ENCODE results near the gene C1orf167. TPM values are rescaled to one million over a fixed set of nuclear protein-coding genes. Genes with fewer than 3 reads are reported as not detected.

C1orf167 gene
- total RNA-seq, 1 experiment from 2014 or later = not detected

DNA sequence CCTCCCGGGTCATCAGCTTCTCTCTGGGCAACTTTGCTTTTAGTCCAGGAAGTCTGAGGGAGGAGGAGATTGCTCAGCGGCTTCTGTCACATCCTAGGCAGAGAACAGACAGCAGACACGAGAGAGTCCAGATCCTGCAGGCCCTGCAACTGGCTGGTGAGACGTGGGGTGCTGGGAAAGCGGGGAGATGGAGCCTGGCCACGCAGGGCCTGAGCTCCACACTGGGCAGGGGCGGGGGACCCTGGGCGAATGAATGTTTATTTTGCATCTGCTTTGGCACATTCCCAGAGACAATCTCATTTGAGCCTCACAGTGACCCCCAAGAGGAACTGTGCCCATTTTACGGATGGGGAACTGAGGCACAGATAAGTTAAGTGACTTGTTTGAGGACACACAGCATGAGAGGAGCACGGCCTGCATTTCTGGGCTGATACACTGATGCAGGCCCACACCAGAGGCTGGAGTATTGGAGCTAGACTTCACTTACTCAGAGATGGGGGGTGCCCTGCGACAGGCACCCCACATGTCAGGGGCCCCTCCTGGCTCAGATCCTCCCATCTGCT lies 9.6 kb downstream of the C1orf167 start:
- intact Hi-C loops (cut with micrococcal nuclease) = no loop called here
- Mint-ChIP-seq H3K27me3 (ENCODE audit: insufficient read depth, unreplicated experiment) (no peaks in the 10 kb centered on the region), H3K4me1 (ENCODE audit: insufficient read depth, unreplicated experiment) (no peaks in the 10 kb centered on the region), H3K27ac (ENCODE audit: low read depth, unreplicated experiment) (no peak overlapping the region), H3K4me3 (ENCODE audit: unreplicated experiment) (no peak overlapping the region), H3K36me3 (ENCODE audit: insufficient read depth, unreplicated experiment) (no peaks in the 10 kb centered on the region), H3K9me3 (ENCODE audit: unreplicated experiment) (no peaks in the 10 kb centered on the region)
- DNase-seq (ENCODE audit: unreplicated experiment) = no peak
- ChIA-PET POLR2A (interaction anchor here (1.4 to 1.5 kb wide), 2 partner anchors 16 to 35 kb away, joined by 4 read pairs; no protein-coding TSS in a partner anchor), CTCF (interaction anchor here (0.6 to 1.1 kb wide), 3 partner anchors 13 to 239 kb away, joined by 3 to 4 read pairs (median 3); no protein-coding TSS in a partner anchor)
- TF ChIP-seq, protein P1, sequence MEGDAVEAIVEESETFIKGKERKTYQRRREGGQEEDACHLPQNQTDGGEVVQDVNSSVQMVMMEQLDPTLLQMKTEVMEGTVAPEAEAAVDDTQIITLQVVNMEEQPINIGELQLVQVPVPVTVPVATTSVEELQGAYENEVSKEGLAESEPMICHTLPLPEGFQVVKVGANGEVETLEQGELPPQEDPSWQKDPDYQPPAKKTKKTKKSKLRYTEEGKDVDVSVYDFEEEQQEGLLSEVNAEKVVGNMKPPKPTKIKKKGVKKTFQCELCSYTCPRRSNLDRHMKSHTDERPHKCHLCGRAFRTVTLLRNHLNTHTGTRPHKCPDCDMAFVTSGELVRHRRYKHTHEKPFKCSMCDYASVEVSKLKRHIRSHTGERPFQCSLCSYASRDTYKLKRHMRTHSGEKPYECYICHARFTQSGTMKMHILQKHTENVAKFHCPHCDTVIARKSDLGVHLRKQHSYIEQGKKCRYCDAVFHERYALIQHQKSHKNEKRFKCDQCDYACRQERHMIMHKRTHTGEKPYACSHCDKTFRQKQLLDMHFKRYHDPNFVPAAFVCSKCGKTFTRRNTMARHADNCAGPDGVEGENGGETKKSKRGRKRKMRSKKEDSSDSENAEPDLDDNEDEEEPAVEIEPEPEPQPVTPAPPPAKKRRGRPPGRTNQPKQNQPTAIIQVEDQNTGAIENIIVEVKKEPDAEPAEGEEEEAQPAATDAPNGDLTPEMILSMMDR (IDR thresholded peaks at IDR 0.05; ENCODE audit: unreplicated experiment) = no peak
- no TSS peak for BruUV-seq (replicated peaks)

DNA sequence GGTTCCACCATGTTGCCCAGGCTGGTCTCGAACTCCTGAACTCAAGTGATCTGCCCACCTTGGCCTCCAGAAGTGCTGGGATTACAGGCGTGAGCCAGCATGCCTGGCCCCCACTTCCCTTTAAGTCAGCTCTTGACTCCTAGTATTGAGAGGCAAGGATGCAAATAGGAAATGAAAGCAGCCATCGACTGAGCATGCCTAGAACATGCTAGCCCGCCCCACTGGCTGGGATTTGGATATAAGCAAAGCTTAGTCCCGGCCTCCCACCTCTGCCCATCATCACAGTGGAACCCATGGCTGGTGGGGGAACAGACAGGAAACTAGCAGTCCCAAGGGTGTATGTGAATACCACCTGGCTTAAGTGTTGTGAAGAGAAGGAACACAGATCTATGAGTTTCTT lies 10.5 kb downstream of the C1orf167 start:
- TF ChIP-seq, protein P1 (IDR thresholded peaks at IDR 0.05; ENCODE audit: unreplicated experiment) = no peak
- intact Hi-C loops (cut with micrococcal nuclease) = no loop called here
- H3K27me3 Mint-ChIP-seq (ENCODE audit: insufficient read depth, unreplicated experiment) = no peaks in the 10 kb centered on the region
- no peak overlapping the region for H3K27ac Mint-ChIP-seq (ENCODE audit: low read depth, unreplicated experiment)
- H3K9me3 Mint-ChIP-seq (ENCODE audit: unreplicated experiment) = no peaks in the 10 kb centered on the region
- H3K36me3 Mint-ChIP-seq (ENCODE audit: insufficient read depth, unreplicated experiment) = no peaks in the 10 kb centered on the region
- ChIA-PET CTCF (interaction anchor here (1.1 kb wide), 1 partner anchor 13 kb away, joined by 3 read pairs; no protein-coding TSS in a partner anchor), POLR2A (interaction anchor here (1.0 to 1.5 kb wide), 2 partner anchors 10 to 15 kb away, joined by 4 to 6 read pairs; no protein-coding TSS in a partner anchor)
- BruUV-seq (replicated peaks) = no TSS peak
- no peaks in the 10 kb centered on the region for H3K4me1 Mint-ChIP-seq (ENCODE audit: insufficient read depth, unreplicated experiment)
- H3K4me3 Mint-ChIP-seq (ENCODE audit: unreplicated experiment) = no peak overlapping the region
- DNase-seq (ENCODE audit: unreplicated experiment) = no peak

DNA sequence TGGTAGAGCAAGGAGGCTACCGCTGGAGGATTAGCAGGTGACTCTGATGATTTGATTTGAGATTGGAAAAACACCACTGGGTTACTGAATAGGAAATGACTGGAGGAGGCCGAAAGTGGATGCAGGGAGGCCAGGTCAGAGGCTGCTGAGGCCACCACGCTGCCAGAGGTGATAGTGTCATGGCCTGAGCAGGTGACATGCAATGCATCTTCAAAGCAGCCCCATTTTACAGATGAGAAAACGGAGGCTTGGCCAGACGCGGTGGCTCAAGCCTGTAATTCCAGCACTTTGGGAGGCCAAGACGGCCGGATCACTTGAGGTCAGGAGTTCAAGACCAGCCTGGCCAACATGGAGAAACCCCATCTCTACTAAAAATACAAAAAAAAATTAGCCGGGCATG lies 12.8 kb downstream of the C1orf167 start:
- CTCF ChIA-PET = interaction anchor here (0.9 to 1.5 kb wide), 2 partner anchors 10 to 415 kb away, joined by 3 to 8 read pairs; no protein-coding TSS in a partner anchor
- BruUV-seq (replicated peaks) = no TSS peak
- no peaks in the 10 kb centered on the region for H3K27me3 Mint-ChIP-seq (ENCODE audit: insufficient read depth, unreplicated experiment)
- intact Hi-C loops (cut with micrococcal nuclease) = no loop called here
- no peaks in the 10 kb centered on the region for H3K36me3 Mint-ChIP-seq (ENCODE audit: insufficient read depth, unreplicated experiment)
- TF ChIP-seq, protein P1 (IDR thresholded peaks at IDR 0.05; ENCODE audit: unreplicated experiment) = no peak
- no peaks in the 10 kb centered on the region for H3K9me3 Mint-ChIP-seq (ENCODE audit: unreplicated experiment)
- no peaks in the 10 kb centered on the region for H3K4me1 Mint-ChIP-seq (ENCODE audit: insufficient read depth, unreplicated experiment)
- no peak overlapping the region for H3K27ac Mint-ChIP-seq (ENCODE audit: low read depth, unreplicated experiment)
- DNase-seq (ENCODE audit: unreplicated experiment) = no peak
- POLR2A ChIA-PET = interaction anchor here (0.9 to 1.2 kb wide), 2 partner anchors 13 to 14 kb away, joined by 3 read pairs; no protein-coding TSS in a partner anchor
- H3K4me3 Mint-ChIP-seq (ENCODE audit: unreplicated experiment) = no peak overlapping the region

DNA sequence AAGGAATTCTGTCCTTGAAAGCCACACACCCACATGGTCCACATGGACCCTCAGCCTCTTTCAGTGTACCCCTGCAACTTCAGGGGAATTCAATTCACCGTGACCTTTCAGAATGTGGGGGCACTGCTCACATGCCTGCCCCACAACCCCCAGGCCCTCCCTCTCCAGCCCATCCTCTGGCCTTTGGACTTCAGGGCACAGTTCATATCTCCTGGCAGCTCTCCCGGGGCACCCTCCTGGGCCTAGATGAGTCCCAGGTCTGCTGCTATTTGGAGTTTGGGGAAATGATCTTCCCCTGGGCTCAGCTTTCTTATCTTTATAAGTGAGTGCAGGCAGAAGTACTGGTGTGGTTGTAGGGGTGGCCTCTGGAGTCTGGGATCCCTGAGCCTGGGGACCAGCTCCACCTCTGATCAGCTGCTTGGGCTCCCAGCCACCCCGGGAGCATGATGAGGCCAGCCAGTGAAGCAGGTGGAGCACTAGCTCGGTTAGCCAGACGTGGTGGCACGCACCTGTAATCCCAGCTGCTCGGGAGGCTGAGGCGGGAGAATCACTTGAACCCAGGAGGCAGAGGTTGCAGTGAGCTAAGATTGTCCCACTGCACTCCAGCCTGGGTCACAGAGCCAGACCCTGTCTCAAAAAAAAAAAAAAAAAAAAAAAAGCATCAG lies 15.8 kb downstream of the C1orf167 start:
- DNase-seq (ENCODE audit: unreplicated experiment) = no peak
- Mint-ChIP-seq H3K27ac (ENCODE audit: low read depth, unreplicated experiment) (no peak overlapping the region), H3K4me3 (ENCODE audit: unreplicated experiment) (no peak overlapping the region), H3K27me3 (ENCODE audit: insufficient read depth, unreplicated experiment) (no peaks in the 10 kb centered on the region), H3K36me3 (ENCODE audit: insufficient read depth, unreplicated experiment) (no peaks in the 10 kb centered on the region), H3K9me3 (ENCODE audit: unreplicated experiment) (no peaks in the 10 kb centered on the region), H3K4me1 (ENCODE audit: insufficient read depth, unreplicated experiment) (no peaks in the 10 kb centered on the region)
- POLR2A ChIA-PET = no interaction called here
- intact Hi-C loops (cut with micrococcal nuclease) = no loop called here
- no TSS peak for BruUV-seq (replicated peaks)
- CTCF ChIA-PET = interaction anchor here (0.6 kb wide), 1 partner anchor 15 kb away, joined by 4 read pairs; no protein-coding TSS in a partner anchor
- TF ChIP-seq, protein P1 (IDR thresholded peaks at IDR 0.05; ENCODE audit: unreplicated experiment) = no peak

Data from MCF 10A (cell line).